Ishikawa (cell line): Measurements from ENCODE around the gene MTSS2.

Experiments used
- EGR1 ChIP-seq: IDR thresholded peaks from 2 replicates; pipeline ENCODE4 v1.6.1; 2012
- EP300 ChIP-seq: IDR thresholded peaks from 2 replicates; pipeline ENCODE4 v1.6.1; 2012; ENCODE audit warnings: borderline replicate concordance
- RAD21 ChIP-seq: IDR thresholded peaks from 2 replicates; pipeline ENCODE4 v1.6.1; 2012; ENCODE audit warnings: low read depth
- TAF1 ChIP-seq: IDR thresholded peaks from 2 replicates; pipeline ENCODE4 v1.6.1; 2012; ENCODE audit warnings: low read depth, mild to moderate bottlenecking
- TEAD4 ChIP-seq: IDR thresholded peaks from 2 replicates; pipeline ENCODE4 v1.6.1; 2012
- YY1 ChIP-seq: IDR thresholded peaks from 2 replicates; pipeline ENCODE4 v1.6.1; 2012; ENCODE audit warnings: low read depth
- TF ChIP-seq, protein P1 (sequence below): IDR thresholded peaks from 2 replicates; pipeline ENCODE4 v1.6.1; 2012; ENCODE audit warnings: low read depth, mild to moderate bottlenecking

DNA sequence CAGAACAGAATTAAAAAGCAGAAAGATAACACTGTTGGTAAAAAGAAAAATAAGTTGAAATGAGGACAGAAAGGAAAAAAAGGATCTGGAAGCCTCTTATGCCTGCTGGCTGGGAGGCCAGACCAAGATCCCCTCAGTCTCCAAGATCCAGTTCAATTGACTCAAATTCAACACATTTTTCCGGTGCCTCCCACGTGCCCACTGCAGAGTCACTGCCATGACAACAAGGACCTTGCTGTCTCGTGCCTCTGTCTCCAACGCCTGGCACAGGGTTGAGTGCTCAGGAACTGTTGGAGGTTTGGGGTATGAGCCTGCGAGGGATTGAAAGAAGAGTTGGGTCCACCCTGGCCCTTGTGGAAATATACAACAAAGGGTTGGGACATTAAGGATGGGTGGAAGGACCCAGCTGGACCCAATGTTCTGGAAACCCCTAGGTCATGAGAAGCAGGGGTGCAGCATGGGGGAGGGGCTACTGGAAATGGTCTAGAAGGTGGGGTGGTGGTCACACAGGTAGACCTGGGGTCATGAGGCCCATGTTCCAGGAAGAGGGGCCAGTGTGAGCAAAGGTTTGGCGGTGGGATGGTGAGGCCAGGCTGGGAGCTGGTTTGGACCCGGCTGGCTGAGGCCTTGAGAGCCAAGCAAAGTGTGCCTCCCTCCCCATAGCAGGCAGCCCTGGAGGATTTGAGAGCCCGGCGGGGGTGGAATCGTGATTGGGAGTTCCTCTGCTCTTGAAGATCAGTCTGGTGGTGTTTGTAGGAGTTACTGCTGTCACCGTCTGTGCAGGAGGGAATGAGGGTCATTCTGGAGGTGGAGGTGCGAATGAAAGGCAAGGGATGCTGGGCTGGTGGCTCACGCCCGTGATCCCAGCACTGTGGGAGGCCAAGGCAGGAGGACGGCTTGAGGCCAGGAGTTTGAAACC lies 38.2 kb downstream of the MTSS2 start:
- TF ChIP-seq EGR1 (no peak), EP300 (no peak), TAF1 (no peak), TEAD4 (no peak), YY1 (no peak), RAD21 (no peak)
- TF ChIP-seq, protein P1, sequence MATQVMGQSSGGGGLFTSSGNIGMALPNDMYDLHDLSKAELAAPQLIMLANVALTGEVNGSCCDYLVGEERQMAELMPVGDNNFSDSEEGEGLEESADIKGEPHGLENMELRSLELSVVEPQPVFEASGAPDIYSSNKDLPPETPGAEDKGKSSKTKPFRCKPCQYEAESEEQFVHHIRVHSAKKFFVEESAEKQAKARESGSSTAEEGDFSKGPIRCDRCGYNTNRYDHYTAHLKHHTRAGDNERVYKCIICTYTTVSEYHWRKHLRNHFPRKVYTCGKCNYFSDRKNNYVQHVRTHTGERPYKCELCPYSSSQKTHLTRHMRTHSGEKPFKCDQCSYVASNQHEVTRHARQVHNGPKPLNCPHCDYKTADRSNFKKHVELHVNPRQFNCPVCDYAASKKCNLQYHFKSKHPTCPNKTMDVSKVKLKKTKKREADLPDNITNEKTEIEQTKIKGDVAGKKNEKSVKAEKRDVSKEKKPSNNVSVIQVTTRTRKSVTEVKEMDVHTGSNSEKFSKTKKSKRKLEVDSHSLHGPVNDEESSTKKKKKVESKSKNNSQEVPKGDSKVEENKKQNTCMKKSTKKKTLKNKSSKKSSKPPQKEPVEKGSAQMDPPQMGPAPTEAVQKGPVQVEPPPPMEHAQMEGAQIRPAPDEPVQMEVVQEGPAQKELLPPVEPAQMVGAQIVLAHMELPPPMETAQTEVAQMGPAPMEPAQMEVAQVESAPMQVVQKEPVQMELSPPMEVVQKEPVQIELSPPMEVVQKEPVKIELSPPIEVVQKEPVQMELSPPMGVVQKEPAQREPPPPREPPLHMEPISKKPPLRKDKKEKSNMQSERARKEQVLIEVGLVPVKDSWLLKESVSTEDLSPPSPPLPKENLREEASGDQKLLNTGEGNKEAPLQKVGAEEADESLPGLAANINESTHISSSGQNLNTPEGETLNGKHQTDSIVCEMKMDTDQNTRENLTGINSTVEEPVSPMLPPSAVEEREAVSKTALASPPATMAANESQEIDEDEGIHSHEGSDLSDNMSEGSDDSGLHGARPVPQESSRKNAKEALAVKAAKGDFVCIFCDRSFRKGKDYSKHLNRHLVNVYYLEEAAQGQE = no peak
